ENCODE measurements around the gene MAB21L4.

Gene MAB21L4

DNA sequence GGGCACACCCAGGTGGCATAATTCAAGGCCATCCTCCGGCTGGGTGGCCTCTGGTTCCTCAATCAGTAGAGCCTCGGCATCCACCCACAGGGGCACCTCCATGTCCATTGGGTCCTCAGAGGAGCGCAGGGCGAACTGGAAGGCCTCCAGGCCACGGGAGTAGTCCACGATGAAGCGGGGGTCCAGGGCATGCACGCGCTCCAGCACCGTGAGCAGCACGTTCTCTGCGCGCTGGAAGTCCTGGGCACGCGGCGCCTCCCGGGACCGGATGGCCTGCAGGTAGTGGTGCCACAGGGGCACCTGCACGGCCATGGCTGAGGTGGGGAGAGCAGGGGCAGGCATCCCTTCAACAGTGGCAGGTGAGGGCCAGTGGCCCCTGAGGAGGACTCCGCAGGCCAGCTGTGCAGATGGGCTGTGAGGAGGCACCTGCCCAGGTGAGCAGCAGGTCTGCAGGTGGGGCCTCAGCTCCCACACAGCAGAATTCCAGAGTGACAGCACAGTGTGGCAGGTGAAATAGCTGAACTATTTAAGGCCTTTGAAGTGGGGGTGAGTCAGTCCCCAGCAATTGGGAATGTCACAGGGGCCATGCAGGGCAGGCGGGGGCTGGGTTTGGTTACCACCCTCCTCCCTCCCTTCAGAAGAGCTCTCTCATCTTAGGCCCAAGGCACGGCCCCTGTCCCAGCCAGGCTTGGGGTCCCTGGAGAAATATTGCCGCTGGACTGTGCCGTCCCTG lies at the start of gene MAB21L4:
Gene MAB21L4, minus strand, starts transcription at position 501 of the 733 bp plus-strand sequence. Its CDS starts 159 bp downstream, at position 342.
- no peak for DNase-seq (ENCODE audit: low read depth, low spot score)
- TF ChIP-seq, protein P1, sequence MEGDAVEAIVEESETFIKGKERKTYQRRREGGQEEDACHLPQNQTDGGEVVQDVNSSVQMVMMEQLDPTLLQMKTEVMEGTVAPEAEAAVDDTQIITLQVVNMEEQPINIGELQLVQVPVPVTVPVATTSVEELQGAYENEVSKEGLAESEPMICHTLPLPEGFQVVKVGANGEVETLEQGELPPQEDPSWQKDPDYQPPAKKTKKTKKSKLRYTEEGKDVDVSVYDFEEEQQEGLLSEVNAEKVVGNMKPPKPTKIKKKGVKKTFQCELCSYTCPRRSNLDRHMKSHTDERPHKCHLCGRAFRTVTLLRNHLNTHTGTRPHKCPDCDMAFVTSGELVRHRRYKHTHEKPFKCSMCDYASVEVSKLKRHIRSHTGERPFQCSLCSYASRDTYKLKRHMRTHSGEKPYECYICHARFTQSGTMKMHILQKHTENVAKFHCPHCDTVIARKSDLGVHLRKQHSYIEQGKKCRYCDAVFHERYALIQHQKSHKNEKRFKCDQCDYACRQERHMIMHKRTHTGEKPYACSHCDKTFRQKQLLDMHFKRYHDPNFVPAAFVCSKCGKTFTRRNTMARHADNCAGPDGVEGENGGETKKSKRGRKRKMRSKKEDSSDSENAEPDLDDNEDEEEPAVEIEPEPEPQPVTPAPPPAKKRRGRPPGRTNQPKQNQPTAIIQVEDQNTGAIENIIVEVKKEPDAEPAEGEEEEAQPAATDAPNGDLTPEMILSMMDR (IDR thresholded peaks at IDR 0.05; ENCODE audit: low read depth, low read length): no peak
- H3K4me3 ChIP-seq (ENCODE audit: low read depth, low read length): no peak within 1 kb of the TSS
- in situ Hi-C loops (cut with HindIII; ENCODE audit: low sequenced_read_pairs): no loop called here

DNA sequence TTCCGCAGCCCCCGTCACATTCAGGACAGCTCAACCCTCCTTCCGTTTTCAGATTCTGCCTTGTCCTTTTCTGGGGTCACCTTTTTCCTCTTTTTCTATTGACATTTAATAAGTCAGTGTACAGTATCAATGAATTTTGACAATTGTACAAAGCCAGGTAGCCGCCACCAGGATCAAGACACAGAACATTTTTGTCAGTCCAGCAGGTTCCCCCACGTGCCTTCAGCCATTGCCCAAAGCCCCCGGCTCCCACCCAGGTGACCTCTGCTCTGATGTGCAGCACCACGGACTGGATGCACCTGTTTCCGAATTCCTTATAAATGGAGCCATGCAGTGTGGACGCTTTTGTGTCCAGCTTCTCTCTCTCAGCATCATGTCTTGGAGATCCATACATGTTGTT lies 40.1 kb upstream of the MAB21L4 start:
- DNase-seq (ENCODE audit: low read depth, low spot score): no peak
- TF ChIP-seq, protein P1 (IDR thresholded peaks at IDR 0.05; ENCODE audit: low read depth, low read length): no peak
- in situ Hi-C loops (cut with HindIII; ENCODE audit: low sequenced_read_pairs): no loop called here
- no peak overlapping the region for H3K4me3 ChIP-seq (ENCODE audit: low read depth, low read length)

DNA sequence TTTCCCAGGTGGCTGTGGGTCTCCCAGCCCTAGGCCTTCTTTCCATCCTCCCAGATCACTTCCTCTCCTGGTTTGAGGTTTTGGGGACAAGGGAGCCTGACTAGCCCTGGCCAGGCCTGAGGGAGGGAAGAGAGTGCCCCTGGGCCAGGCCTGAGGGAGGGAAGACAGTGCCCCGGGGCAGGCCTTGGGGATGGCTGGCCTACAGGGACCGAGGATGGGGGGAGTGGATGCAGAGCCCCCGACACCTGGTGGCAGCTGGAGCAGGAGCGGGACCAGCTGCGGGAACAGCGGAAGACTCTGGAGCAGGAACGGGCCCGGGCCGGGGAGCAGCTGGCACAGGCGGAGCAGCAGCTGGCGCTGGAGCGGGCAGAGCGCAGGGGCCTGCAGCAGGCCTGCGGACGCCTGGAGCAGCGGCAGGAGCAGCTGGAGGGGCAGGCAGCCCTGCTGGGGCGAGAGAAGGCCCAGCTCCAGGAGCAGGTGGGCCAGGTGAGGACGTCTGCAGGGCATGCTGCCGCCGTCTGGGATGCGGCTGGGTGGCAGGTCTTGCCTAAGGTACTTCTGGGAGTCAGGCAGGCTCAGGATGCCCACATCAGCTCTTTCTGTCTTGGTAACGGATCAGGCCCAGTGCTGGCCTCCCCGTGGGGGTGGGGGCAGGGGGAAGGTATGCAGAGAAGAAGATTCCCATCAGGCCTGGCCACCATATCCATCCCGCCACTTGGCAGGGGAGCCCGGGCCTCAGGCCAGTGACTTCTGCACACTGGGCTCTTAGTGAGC lies 39.3 kb upstream of the MAB21L4 start:
- no peak for DNase-seq (ENCODE audit: low read depth, low spot score)
- no peak overlapping the region for H3K4me3 ChIP-seq (ENCODE audit: low read depth, low read length)
- in situ Hi-C loops (cut with HindIII; ENCODE audit: low sequenced_read_pairs): no loop called here
- TF ChIP-seq, protein P1 (IDR thresholded peaks at IDR 0.05; ENCODE audit: low read depth, low read length): no peak

DNA sequence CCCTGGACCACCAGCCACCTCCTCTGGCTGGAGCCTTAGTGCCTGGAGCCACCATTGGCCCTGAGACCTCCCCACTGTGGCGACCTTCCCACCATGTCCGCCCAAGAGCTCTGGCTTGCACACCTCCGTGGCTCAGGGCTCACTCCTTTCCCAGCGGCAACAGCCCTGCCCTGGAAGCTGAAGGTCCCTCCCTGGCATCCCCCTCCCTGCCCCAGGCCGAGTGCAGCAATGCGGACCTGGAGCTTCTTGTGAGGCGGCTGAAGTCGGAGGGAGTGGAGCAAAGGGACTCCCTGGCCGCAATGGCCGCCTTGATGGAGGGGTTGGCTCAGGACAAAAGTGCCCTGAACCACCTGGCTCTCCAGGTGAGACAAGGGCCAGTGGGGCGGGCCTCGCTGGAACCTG lies 38.7 kb upstream of the MAB21L4 start:
- DNase-seq (ENCODE audit: low read depth, low spot score): no peak
- H3K4me3 ChIP-seq (ENCODE audit: low read depth, low read length): no peak overlapping the region
- TF ChIP-seq, protein P1 (IDR thresholded peaks at IDR 0.05; ENCODE audit: low read depth, low read length): no peak
- in situ Hi-C loops (cut with HindIII; ENCODE audit: low sequenced_read_pairs): no loop called here

DNA sequence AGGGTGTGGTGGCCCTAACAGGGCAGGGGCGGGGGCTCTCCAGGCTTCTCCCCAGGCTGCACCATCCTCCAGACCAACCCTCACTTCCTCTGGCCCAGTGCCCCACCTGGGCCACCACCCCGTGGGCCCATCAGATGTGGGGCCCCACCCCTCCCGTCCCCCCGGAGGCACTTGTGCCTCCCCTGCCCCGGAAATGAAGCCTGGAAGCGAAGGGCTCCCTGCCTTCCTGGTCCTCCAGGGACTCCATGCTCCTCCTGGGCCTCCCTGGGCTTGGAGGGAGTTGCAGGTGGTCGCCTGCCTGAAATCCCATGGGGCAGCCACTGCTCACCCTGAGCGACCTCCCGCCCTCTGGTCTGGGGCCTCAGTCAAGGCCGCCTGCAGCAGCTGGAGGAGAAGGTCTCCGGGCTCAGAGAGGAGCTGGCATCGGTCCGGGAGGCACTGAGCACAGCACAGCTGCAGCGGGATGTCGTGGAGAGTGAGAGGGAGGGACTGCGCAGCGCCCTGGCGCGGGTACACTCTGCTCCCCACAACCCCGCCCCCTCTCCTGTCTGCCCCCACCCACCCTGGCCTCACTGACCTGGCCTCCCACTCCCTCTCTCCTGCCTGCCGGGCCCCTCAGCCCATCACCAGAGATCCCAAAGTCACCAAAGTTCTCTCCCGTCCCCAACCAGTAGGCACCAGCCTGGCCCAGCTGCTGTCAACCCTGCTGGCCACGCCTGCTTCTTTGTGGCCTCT lies 38.2 kb upstream of the MAB21L4 start:
- TF ChIP-seq, protein P1 (IDR thresholded peaks at IDR 0.05; ENCODE audit: low read depth, low read length): no peak
- H3K4me3 ChIP-seq (ENCODE audit: low read depth, low read length): no peak overlapping the region
- in situ Hi-C loops (cut with HindIII; ENCODE audit: low sequenced_read_pairs): no loop called here
- no peak for DNase-seq (ENCODE audit: low read depth, low spot score)

Data from astrocyte of the spinal cord (primary cell).